Measurements from ENCODE around the gene TPO.

DNA sequence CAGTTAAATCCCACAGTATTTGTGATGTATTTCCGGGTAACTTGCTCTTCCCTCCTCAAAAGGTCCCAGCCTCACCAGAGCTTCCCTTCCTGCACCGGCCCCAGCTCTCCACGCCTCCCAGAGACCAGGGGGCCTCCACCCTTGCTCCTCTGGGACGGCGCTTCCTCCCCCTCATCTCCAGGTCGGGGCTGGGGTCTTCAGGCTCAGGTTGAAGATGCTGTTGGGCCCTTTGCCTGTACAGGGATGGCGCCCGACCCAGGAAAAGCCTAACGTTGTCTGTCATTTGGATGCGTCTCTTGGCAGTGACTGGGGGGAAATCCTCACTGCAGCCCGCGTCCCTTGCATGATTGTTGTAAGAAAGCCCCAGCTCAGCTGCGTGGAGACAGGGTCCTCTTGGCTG is 126.7 kb downstream of the TPO start:
- TF ChIP-seq, protein P1, sequence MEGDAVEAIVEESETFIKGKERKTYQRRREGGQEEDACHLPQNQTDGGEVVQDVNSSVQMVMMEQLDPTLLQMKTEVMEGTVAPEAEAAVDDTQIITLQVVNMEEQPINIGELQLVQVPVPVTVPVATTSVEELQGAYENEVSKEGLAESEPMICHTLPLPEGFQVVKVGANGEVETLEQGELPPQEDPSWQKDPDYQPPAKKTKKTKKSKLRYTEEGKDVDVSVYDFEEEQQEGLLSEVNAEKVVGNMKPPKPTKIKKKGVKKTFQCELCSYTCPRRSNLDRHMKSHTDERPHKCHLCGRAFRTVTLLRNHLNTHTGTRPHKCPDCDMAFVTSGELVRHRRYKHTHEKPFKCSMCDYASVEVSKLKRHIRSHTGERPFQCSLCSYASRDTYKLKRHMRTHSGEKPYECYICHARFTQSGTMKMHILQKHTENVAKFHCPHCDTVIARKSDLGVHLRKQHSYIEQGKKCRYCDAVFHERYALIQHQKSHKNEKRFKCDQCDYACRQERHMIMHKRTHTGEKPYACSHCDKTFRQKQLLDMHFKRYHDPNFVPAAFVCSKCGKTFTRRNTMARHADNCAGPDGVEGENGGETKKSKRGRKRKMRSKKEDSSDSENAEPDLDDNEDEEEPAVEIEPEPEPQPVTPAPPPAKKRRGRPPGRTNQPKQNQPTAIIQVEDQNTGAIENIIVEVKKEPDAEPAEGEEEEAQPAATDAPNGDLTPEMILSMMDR (IDR thresholded peaks at IDR 0.05): no peak
- TF ChIP-seq SIN3A (IDR thresholded peaks at IDR 0.05; ENCODE audit: borderline replicate concordance, insufficient read depth, low read depth, low read length): no peak
- TF ChIP-seq POLR2AphosphoS5 (IDR thresholded peaks at IDR 0.05; ENCODE audit: low read depth, low read length): no peak

Measured in Panc1 (cell line).